OCI-LY7 (cell line): Measurements from ENCODE around the gene CRYBG1. TPM values are rescaled to one million over a fixed set of nuclear protein-coding genes. Genes with fewer than 3 reads are reported as not detected.

Experiments used
- BruUV-seq: library from RNA; stranded (reverse); fragments of 400-500 nt; replicated peaks from 2 replicates; lab custom pipeline; 2021; lab: Mats Ljungman, UMichigan
- CTCF ChIA-PET: fragments of 300-600 bp; sonication (Branson Sonifier 250); formaldehyde crosslinking; loops from one replicate; lab custom pipeline; 2022; ENCODE audit warnings: antibody characterized with exemption; ENCODE audit not compliant: unreplicated experiment; lab: Charles Lee
- POLR2A ChIA-PET: fragments of 300-600 bp; sonication (Branson Sonifier 250); formaldehyde crosslinking; loops from one replicate; lab custom pipeline; 2022; ENCODE audit warnings: antibody characterized with exemption; lab: Charles Lee
- DNase-seq: peaks from one replicate; pipeline ENCODE4 v3.0.0-alpha.2; 2015; ENCODE audit warnings: low spot score
- H2AFZ ChIP-seq: fragments of 200-600 bp; sonication (generic), shearing (Covaris generic); 2 replicates; pipeline ENCODE4 v1.6.1; 2014; ENCODE audit warnings: mild to moderate bottlenecking, antibody characterized with exemption, low read length, moderate library complexity
- H3K27ac ChIP-seq: fragments of 200-600 bp; sonication (generic); 2 replicates; pipeline ENCODE4 v1.5.1; 2014; ENCODE audit warnings: mixed run types, low read depth, mild to moderate bottlenecking, moderate library complexity, low read length, inconsistent platforms; ENCODE audit not compliant: poor library complexity, severe bottlenecking
- H3K36me3 ChIP-seq: fragments of 200-600 bp; sonication (generic); 2 replicates; pipeline ENCODE4 v1.6.1; 2014; ENCODE audit warnings: mild to moderate bottlenecking, antibody characterized with exemption, low read length, moderate library complexity, mixed read lengths; ENCODE audit not compliant: insufficient read depth
- H3K4me1 ChIP-seq: fragments of 200-600 bp; sonication (generic); 2 replicates; pipeline ENCODE4 v1.5.1; 2014; ENCODE audit warnings: mild to moderate bottlenecking, low read length; ENCODE audit not compliant: insufficient read depth, poor library complexity, severe bottlenecking
- H3K4me2 ChIP-seq: fragments of 200-600 bp; sonication (generic); 2 replicates; pipeline ENCODE4 v1.6.1; 2014; ENCODE audit warnings: mild to moderate bottlenecking, low read length
- H3K4me3 ChIP-seq: fragments of 200-600 bp; sonication (generic); 2 replicates; pipeline ENCODE4 v1.5.1; 2014; ENCODE audit warnings: mild to moderate bottlenecking, low read depth, low read length; ENCODE audit not compliant: poor library complexity, severe bottlenecking
- H3K79me2 ChIP-seq: fragments of 200-600 bp; sonication (generic); 2 replicates; pipeline ENCODE4 v1.6.1; 2016; ENCODE audit warnings: low read depth, mild to moderate bottlenecking, low read length, moderate library complexity, mixed read lengths; ENCODE audit not compliant: insufficient read depth
- H3K9me2 ChIP-seq: fragments of 200-600 bp; sonication (generic); 2 replicates; pipeline ENCODE4 v1.6.1; 2016; ENCODE audit warnings: mild to moderate bottlenecking, low read length, mixed read lengths; ENCODE audit not compliant: insufficient read depth
- H3K9me3 ChIP-seq: fragments of 200-600 bp; sonication (generic); 2 replicates; pipeline ENCODE4 v1.6.1; 2014; ENCODE audit warnings: mild to moderate bottlenecking, mixed run types, low read length, mixed read lengths
- H4K20me1 ChIP-seq: fragments of 200-600 bp; sonication (generic); 2 replicates; pipeline ENCODE4 v1.6.1; 2014; ENCODE audit warnings: mild to moderate bottlenecking, antibody characterized with exemption, low read length, moderate library complexity, mixed read lengths; ENCODE audit not compliant: insufficient read depth
- EZH2phosphoT487 ChIP-seq: fragments of 200-600 bp; sonication (generic); IDR thresholded peaks from 2 replicates; pipeline ENCODE4 v1.6.1; 2018; ENCODE audit warnings: low read depth, borderline replicate concordance, mild to moderate bottlenecking, mixed run types, antibody characterized with exemption, low read length, moderate library complexity, mixed read lengths
- intact Hi-C: fragments of 100-400 bp; cut with micrococcal nuclease; formaldehyde crosslinking; loops from one replicate; pipeline ENCODE4 v1.10.0; 2022; ENCODE audit not compliant: unreplicated experiment
- total RNA-seq, 2 experiments: library from RNA; depleted of rRNA in 1 of 2; stranded (reverse); fragments of >200 nt in 1 of 2; shearing (Covaris generic) in 1 of 2; gene quantifications; 2 replicates each; pipeline ENCODE4 v1.2.3, GENCODE V29; 2014 to 2022
- TF ChIP-seq, protein P1 (sequence below): fragments of 200-600 bp; sonication (generic); conservative IDR thresholded peaks from 2 replicates; pipeline ENCODE4 v1.5.1; 2014; ENCODE audit warnings: mild to moderate bottlenecking, antibody characterized with exemption, low read length, moderate library complexity, mixed read lengths

CRYBG1 gene
- total RNA-seq, 2 experiments from 2014 or later, result 41.7 to 66.2 TPM

DNA sequence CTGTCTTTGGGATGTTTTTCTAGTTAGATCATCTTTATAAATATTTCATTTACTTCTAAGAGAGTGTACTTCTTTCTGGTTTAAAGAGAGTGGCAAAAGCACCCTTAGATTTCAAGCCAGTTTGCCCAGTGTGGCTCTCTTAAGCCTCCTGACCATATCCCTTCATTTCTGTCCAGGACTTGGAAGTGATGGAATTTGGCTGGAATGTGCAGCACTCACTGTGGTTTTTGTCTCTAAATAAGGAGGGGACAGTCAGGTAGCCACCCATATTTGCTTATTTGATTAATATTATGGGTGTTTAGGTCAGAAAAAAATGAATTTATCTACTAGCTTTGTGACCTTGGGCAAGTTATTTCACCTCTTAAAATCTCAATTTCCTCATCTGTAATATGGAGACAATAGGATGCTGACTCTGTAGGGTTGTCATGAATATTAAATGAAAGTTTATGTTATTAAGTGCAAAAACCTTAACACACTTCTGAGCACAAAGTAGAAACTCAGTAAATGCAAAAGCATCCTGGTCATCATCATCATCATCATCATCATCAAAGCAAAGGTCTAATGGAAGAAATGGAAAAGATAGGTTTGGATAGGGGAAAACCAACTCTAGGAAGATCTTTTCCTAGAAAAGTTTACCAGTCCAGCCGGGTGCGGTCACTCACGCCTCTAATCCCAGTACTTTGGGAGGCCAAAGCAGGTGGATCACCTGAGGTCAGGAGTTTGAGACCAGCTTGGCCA is 3.1 kb downstream of the CRYBG1 start:
- CTCF ChIA-PET, result no interaction called here
- no peaks in the 10 kb centered on the region for H3K36me3 ChIP-seq
- no peaks in the 10 kb centered on the region for H4K20me1 ChIP-seq
- POLR2A ChIA-PET, result interaction anchor here (0.6 to 0.9 kb wide), 2 partner anchors 64 to 1520 kb away, joined by 3 to 4 read pairs; no protein-coding TSS in a partner anchor
- H2AFZ ChIP-seq, result no peak overlapping the region
- no peak for TF ChIP-seq EZH2phosphoT487
- TF ChIP-seq, protein P1, sequence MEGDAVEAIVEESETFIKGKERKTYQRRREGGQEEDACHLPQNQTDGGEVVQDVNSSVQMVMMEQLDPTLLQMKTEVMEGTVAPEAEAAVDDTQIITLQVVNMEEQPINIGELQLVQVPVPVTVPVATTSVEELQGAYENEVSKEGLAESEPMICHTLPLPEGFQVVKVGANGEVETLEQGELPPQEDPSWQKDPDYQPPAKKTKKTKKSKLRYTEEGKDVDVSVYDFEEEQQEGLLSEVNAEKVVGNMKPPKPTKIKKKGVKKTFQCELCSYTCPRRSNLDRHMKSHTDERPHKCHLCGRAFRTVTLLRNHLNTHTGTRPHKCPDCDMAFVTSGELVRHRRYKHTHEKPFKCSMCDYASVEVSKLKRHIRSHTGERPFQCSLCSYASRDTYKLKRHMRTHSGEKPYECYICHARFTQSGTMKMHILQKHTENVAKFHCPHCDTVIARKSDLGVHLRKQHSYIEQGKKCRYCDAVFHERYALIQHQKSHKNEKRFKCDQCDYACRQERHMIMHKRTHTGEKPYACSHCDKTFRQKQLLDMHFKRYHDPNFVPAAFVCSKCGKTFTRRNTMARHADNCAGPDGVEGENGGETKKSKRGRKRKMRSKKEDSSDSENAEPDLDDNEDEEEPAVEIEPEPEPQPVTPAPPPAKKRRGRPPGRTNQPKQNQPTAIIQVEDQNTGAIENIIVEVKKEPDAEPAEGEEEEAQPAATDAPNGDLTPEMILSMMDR, result no peak
- H3K27ac ChIP-seq, result no peak overlapping the region
- no peak overlapping the region for H3K4me2 ChIP-seq
- no peaks in the 10 kb centered on the region for H3K79me2 ChIP-seq
- no peaks in the 10 kb centered on the region for H3K9me2 ChIP-seq
- intact Hi-C loops, result loop anchor here (10.0 kb wide), 1 partner anchor 61 kb away; no protein-coding TSS in a partner anchor
- no TSS peak for BruUV-seq
- no peak for DNase-seq
- no peak overlapping the region for H3K4me3 ChIP-seq
- no peaks in the 10 kb centered on the region for H3K9me3 ChIP-seq
- no peaks in the 10 kb centered on the region for H3K4me1 ChIP-seq

DNA sequence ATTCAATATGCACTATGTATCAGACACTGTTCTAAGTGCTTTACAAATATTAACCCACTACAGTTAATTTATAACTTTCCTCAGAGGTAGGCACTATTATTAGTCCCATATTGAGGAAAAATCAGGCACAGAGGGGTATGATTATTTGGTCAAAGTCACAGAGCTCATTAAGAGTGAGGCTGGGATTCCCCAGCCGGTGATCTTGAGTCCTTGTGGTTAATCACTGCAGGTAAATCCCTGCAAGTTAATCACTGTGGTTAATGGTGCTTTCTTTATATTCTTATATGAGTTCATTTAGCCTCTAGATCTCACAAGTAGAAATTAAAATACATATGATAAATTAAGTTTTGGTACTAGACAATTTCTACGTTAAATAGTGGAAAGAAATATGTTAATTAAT is 9.2 kb downstream of the CRYBG1 start:
- Histone ChIP-seq H3K27ac (no peak overlapping the region), H3K36me3 (no peaks in the 10 kb centered on the region), H4K20me1 (no peaks in the 10 kb centered on the region), H3K79me2 (no peaks in the 10 kb centered on the region), H3K4me1 (no peaks in the 10 kb centered on the region), H3K9me3 (no peaks in the 10 kb centered on the region), H3K4me3 (no peak overlapping the region), H3K4me2 (no peak overlapping the region), H2AFZ (no peak overlapping the region), H3K9me2 (no peaks in the 10 kb centered on the region)
- ChIA-PET CTCF (no interaction called here), POLR2A (interaction anchor here (0.6 to 1.5 kb wide), 2 partner anchors 21 to 680 kb away, joined by 4 to 6 read pairs; no protein-coding TSS in a partner anchor)
- intact Hi-C loops, result loop anchor here (10.0 kb wide), 1 partner anchor 55 kb away; no protein-coding TSS in a partner anchor
- no TSS peak for BruUV-seq
- DNase-seq, result no peak
- TF ChIP-seq EZH2phosphoT487, result no peak
- TF ChIP-seq, protein P1, result no peak

DNA sequence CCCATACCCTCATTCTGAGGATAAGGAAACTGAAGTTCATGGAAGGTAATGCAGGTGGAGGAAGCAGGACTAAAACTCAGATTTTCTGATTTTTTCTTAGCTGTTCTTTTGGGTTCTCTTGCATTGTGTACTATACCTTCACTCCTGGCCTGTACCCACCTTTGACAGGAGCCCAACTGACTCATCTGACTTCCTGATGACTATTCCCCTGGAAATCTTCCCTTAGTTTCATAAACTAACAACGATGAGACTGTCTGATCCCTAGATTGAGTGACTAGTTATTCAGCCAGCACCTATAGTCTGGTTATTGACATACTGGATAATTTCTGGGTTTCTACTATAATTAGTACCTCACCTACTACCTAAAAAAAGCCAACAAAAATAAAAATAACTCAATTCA is 10.1 kb downstream of the CRYBG1 start:
- POLR2A ChIA-PET, result no interaction called here
- no peak overlapping the region for H3K4me3 ChIP-seq
- intact Hi-C loops, result no loop called here
- no peaks in the 10 kb centered on the region for H3K9me3 ChIP-seq
- TF ChIP-seq, protein P1, result no peak
- no peaks in the 10 kb centered on the region for H3K36me3 ChIP-seq
- no peak overlapping the region for H2AFZ ChIP-seq
- no peaks in the 10 kb centered on the region for H3K9me2 ChIP-seq
- BruUV-seq, result no TSS peak
- CTCF ChIA-PET, result no interaction called here
- no peak overlapping the region for H3K27ac ChIP-seq
- no peaks in the 10 kb centered on the region for H4K20me1 ChIP-seq
- H3K4me2 ChIP-seq, result no peak overlapping the region
- no peak for DNase-seq
- no peaks in the 10 kb centered on the region for H3K79me2 ChIP-seq
- H3K4me1 ChIP-seq, result no peaks in the 10 kb centered on the region
